CD4-positive, alpha-beta T cell treated with Interleukin-4 for 4 hours (primary cell): ENCODE results near the gene ATP6V0C.
"Not testable (repeated sequence)": the region's sequence is repeated elsewhere in the genome, so short reads cannot be mapped to it uniquely, and the experiment has no call there.

Experiments
- DNase-seq: peaks from one replicate; pipeline ENCODE4 v3.0.0-alpha.2; 2020

The ATP6V0C gene

DNA sequence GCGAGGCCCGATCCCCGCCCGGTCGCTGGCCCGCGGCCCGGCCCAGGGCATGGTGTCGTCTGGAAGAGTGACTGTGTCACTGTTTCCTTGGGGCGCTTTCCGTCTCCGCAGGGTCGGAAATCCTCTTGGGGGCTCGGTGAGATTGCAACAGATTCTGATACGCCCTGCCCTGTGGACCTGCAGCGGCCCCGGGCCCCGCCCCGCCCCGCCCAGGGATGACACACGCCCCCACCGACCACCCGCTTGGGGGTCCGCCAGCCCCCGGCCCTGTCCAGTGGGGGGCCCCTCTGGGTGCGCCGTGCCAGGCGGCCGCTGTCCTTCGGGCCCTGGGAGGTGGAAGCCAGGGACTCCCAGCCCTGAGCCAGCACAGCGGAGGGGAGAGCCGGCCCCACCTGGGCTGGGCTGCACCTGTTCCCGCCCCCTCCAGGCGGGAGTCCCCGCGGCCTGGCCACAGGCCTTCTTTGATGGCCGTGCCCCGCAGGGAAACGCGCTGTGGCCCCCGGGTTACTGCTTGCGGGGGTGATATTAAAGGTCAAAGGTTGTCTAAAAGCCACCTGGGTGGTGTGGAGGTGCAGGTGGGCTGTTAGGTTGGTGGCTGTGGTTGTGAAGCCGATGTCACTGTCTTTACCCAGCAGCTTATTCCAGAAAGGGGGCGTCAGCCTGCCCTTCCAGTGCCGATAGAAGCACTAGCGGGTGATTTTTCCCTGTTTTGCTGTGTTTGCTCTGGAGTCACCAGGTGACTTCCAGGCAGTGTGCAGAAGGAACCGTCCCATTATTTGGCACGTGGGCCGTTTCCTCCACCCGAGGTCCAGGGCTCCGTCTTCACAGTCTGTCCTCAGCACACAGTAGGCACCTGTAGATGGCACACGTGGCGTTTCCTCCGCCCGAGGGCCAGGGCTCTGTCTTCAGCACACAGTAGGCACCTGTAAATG, 38.1 kb upstream of the ATP6V0C start:
- DNase-seq = peak; percentile 18

GRCh38 chr16:2476345-2476720, 37.4 kb upstream of the ATP6V0C start:
- DNase-seq = no peak

GRCh38 chr16:2476741-2477140, 37.0 kb upstream of the ATP6V0C start:
- DNase-seq = no peak

DNA sequence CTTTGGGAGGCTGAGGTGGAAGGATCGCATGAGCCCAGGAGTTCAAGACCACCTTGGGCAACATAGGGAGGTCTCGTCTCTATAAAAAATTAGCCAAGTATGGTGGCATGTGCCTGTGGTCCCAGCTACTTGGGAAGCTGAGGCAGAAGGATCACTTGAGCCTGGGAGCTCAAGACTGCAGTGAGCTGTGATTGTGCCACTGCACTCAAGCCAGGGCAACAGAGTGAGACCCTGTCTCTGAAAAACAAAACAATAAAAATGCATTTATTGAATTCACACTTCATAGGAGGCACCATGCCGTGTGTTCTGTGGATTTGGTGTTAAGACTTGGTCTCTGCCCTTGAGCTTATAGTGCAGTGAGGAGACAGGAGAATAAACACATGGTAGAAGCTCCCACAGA, 36.4 kb upstream of the ATP6V0C start:
- no peak for DNase-seq

DNA sequence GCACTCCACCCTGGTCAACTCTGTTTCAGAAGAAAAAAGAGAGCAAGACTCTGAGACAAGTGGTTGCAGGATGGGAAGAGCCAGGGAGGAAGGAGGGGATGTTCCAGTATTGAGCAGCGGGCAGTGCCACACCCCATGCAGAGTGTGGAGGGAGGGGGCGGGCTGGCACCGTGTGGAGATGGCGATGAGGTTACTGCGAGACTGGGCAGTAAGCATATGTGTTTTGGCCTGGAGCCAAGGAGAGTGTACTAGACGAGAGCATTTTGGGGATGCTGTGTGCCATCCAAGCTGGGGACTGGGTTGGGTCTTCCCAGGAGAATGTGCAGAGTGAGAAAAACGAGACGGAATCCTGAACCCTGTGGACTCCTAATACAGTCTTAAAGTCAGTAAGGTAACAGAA, 35.5 kb upstream of the ATP6V0C start:
- no peak for DNase-seq

GRCh38 chr16:2479996-2480395, 33.8 kb upstream of the ATP6V0C start:
- DNase-seq = not testable (repeated sequence)

- no peak for DNase-seq
Measured at GRCh38 chr16:2480948-2481347, 32.8 kb upstream of the ATP6V0C start.

- DNase-seq = no peak
Measured at GRCh38 chr16:2481676-2482075, 32.1 kb upstream of the ATP6V0C start.

DNA sequence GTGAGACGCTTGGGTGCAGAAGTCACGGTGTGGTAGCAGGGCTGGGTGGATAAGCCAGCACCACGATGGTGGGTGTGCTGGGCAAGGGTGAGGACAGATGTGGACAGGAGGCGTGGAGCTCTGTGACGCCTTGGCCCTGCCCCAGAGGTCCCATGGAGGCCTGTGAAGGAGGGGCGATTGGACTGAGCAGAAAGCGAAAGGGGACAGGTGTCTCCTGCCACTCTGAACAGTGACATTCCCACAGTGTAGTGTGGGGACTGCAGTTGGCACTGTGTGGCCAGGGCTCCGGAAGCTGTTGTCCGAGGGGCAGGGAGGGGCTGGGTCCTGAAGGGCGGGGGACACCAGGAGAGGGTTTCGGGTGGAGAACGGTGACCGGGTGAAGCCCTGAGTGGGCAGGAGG, 31.5 kb upstream of the ATP6V0C start:
- DNase-seq = no peak

- DNase-seq = no peak
Measured at GRCh38 chr16:2482708-2483534, 30.8 kb upstream of the ATP6V0C start.

DNA sequence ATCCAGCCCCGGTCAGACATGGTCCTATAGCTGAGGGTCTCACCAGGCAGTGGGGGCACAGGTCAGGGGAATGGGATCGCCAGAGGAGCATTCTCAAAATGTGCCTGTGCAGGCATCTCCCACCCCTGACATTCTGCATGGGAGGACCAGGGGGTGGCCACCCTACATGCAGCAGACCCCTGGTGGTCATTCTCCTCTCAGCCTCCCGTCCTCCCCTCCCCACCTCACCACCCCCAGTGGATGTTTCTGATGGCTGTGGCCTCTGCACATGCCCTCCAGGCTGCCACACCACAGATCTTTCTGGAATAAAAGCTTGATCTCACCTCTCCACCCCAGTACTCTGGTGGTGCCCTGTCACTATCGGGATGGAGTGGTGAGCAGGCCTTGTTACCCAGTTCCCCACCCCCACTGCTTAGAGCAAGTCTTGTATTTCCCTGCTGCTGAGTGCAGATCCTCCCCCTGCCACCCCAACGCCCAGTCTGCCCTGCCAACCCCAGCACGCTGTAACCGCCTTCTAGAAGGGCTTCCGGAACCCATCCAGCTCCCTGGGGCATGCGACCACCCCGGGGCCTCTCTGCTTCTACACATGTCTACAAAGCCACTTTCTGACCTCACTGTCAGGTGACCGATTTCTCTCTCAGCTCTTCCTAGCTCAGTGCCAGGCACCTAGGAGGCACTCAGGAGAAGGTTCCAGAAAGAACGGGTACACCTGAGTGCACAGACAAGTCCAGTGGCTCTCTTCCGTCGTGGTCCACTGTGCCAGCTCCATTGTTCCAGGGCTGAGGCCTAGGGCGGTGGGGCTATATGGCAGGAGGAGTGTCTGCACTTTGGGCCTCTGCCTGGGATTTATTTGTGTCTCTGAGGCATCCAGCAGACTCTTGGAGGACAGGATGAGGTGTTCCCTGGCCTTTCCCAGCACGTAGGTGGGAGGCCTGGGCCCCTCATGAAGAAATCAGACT, 29.5 kb upstream of the ATP6V0C start:
- DNase-seq = no peak

- no peak for DNase-seq
Measured at GRCh38 chr16:2484898-2485508, 28.7 kb upstream of the ATP6V0C start.

DNA sequence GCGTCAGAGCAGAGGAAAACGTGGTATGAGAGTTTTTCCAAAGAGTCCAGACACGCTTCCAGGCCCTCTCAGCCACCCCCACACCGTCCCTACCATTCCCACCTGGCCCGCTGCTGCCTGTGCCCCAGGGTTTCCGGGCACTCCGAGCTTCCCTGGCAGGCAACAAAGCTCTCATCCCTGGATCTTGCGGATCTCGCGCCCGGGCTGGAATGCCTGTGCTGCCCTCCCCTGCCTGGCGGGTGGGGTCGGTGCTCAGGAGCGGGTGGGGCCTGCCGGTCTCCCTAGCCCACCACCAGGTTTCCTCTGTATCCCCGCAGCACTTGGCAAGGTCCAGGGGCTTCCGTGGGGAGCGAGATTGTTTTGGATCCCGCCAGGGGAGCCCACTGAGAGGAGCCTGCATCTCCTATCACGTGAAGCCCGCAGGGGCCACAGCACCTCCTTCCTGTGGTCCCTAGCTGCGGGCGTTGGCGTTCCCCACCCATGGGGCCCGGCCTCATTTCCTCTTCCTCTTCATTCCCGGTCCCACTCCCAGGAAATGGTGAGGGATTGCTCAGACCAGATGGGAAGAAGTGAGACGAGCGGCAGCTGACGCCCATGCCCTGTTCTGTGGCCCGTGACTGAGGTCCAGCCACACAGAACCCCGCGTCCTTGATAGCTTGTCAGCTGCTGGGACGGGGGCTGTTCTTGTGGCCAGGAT, 27.8 kb upstream of the ATP6V0C start:
- DNase-seq = no peak

DNA sequence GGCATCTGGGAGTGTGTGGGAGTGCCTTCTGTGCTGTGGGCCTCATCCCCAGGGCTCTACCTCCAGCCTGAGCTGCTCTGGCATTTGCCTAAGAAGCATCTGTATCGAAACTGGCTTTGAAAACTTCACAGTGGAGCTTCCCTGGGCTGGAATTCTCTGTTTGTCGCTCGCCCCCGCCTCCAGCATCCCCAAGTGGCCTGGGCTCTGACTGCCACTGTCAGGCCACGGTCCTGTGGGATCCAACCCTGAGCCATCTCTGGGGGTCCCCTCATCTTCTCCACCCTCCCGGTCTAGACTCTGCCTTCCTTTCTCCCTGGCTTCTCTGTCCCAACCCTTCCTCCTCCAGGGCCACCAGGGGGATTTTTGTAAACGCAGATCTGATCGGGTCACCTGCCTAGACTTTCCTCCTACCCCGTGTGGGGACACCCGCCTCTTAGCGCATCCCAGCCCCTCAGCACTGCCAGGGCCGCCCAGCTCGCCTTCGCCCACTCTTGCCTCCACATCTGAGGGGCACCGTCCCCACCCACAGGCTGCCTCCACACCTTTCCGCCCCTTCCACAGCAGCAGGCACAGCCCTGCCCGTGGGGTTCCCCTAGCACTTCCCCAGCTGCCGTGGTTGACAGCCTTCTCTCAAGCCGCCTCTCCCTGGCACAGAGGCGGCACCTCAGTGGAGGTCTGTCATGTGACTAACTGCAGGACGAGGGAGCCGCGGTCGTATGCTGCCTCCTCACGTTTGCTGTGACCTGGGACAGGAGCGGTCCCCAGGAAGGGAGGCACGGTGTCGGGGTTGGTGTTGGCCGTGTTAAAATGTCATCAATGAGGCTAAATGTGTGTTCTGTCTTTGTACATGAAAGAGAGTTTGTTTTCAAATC, 26.9 kb upstream of the ATP6V0C start:
- DNase-seq = peak; percentile 85

GRCh38 chr16:2487517-2487842, 26.3 kb upstream of the ATP6V0C start:
- no peak for DNase-seq

GRCh38 chr16:2487903-2488531, 25.7 kb upstream of the ATP6V0C start:
- no peak for DNase-seq

DNA sequence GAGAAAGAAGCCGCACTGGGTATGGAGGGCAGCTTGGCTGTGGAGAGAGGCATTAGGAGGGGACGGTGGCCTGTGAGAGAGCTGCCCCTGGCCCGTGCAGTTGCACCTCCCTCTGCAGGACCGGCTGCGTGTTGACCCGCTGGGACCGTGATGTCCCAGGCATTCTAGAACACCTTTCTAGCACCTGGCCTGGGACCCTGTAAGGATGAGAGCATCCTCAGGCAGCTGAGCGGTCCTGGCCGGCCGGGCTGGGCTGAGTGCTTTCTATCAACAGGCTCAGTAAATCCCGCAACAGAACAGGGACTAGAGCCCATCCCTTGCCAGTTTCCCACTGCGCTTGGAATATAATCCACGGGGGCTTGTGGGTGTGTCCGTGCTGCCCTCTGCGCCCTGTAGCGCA, 24.2 kb upstream of the ATP6V0C start:
- no peak for DNase-seq

GRCh38 chr16:2490190-2491105, 23.3 kb upstream of the ATP6V0C start:
- no peak for DNase-seq

- DNase-seq = no peak
Measured at GRCh38 chr16:2492292-2492691, 21.5 kb upstream of the ATP6V0C start.
